ENCODE results near the gene YIF1A. TPM values are rescaled to one million over a fixed set of nuclear protein-coding genes. Genes with fewer than 3 reads are reported as not detected.

Gene YIF1A
- total RNA-seq, 4 donors from 2014 or later = 77.7 to 168 (median 118) TPM

DNA sequence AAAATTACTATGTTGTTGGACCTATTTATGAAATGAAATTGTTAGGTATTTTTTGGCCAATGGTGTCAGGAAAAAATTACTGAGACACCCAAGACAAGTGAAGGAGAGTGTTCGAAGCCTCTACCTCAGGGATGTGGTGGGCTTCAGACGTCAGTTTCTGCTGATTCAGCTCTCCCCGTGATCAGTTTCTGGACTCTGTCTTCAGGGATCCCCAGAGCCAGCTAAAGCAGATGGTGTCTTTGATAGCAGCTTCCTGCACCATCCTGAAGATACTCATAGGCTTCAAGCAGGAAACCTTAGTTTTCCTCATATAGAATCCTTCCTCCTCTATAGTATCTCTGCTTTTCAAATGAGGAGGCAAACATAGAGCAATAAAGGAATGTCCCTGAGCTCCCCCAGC lies 20.5 kb upstream of the YIF1A start:
- intact Hi-C loops (cut with DNase I) = no loop called here
- TF ChIP-seq POLR2A (IDR thresholded peaks at IDR 0.05) = no peak
- TF ChIP-seq, protein P1, sequence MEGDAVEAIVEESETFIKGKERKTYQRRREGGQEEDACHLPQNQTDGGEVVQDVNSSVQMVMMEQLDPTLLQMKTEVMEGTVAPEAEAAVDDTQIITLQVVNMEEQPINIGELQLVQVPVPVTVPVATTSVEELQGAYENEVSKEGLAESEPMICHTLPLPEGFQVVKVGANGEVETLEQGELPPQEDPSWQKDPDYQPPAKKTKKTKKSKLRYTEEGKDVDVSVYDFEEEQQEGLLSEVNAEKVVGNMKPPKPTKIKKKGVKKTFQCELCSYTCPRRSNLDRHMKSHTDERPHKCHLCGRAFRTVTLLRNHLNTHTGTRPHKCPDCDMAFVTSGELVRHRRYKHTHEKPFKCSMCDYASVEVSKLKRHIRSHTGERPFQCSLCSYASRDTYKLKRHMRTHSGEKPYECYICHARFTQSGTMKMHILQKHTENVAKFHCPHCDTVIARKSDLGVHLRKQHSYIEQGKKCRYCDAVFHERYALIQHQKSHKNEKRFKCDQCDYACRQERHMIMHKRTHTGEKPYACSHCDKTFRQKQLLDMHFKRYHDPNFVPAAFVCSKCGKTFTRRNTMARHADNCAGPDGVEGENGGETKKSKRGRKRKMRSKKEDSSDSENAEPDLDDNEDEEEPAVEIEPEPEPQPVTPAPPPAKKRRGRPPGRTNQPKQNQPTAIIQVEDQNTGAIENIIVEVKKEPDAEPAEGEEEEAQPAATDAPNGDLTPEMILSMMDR (IDR thresholded peaks at IDR 0.05) = no peak
- Histone ChIP-seq H3K4me3 (replicated peaks in 1 of 3) (no peak overlapping the region), H3K27me3 (no peaks in the 10 kb centered on the region), H3K36me3 (no peaks in the 10 kb centered on the region), H3K27ac (no peak overlapping the region), H3K4me1 (peaks cover 6 to 12% of the 10 kb centered on the region in 2 donors), H3K9me3 (no peaks in the 10 kb centered on the region)
- no peak for DNase-seq
- WGBS, 2 donors = 60 to 62% methylated on average over 3 of the region's 3 CpGs

DNA sequence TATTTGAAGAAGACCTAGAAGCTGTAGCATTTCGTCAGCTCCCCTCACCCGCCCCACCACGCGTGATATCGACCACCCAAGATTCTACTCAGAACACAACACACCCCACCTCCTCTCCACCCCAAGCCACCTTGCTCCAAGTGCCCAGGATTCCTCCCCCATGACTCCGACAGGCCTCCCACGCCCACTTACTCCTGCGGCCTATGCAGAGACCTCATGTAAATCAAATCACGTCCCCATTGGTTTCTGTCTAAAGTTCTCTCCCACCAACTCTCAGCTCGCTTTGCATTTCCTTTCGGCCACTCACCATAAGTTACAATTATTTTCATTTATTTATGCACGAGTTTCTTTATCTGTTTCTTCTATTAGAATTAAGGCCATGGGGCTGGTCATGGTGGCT lies 13.7 kb upstream of the YIF1A start:
- Histone ChIP-seq H3K27me3 (no peaks in the 10 kb centered on the region), H3K27ac (no peak overlapping the region), H3K4me1 (no peaks in the 10 kb centered on the region), H3K4me3 (replicated peaks in 1 of 3) (no peak overlapping the region), H3K36me3 (no peaks in the 10 kb centered on the region), H3K9me3 (no peaks in the 10 kb centered on the region)
- no peak for DNase-seq
- no peak for TF ChIP-seq POLR2A (IDR thresholded peaks at IDR 0.05)
- TF ChIP-seq, protein P1 (IDR thresholded peaks at IDR 0.05) = no peak
- 89 to 90% methylated on average over 12 of the region's 12 CpGs for WGBS, 2 donors
- intact Hi-C loops (cut with DNase I) = no loop called here

DNA sequence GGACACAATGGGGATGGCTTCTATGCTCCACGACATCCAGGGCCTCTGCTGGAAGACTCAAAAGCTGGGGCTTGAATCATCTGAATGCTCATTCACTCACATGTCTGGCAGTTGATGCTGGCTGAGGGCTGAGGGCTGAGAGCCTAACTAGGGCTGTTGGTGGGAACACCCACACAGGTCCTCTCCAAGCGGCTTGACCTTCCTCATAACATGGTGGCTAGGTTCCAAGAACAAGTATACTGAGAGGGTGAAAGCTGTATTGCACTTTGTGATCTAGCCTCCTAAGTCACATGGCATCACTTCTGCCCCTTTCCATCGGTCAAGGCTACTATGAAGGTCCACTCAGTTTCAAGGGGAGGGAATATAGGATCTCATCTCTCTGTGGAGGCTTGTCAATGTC lies 10.2 kb upstream of the YIF1A start:
- TF ChIP-seq POLR2A (IDR thresholded peaks at IDR 0.05) = no peak
- TF ChIP-seq, protein P1 (IDR thresholded peaks at IDR 0.05) = no peak
- Histone ChIP-seq H3K36me3 (no peaks in the 10 kb centered on the region), H3K9me3 (no peaks in the 10 kb centered on the region), H3K27me3 (no peaks in the 10 kb centered on the region), H3K4me1 (no peaks in the 10 kb centered on the region), H3K4me3 (replicated peaks in 1 of 3) (no peak overlapping the region), H3K27ac (no peak overlapping the region)
- 63 to 73% methylated on average over 3 of the region's 3 CpGs for WGBS, 2 donors
- DNase-seq = no peak
- intact Hi-C loops (cut with DNase I) = no loop called here

DNA sequence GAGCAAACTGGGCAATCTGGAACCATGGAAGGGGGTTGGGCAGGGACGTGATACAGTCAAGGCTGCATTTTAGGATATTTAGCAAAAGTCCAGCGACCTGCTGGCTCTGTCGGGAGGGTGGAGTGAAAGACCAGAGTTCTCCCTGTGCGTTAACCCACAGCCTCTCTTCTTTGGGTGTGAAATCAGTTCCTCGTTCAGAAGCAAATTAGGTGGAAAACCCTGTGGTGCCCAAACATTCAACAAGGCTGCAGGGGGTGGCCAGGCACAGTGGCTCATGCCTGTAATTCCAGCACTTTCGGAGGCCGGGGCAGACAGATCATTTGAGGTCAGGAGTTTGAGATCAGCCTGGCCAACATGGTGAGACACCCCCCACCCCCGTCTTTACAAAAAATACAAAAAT lies 8.7 kb upstream of the YIF1A start:
- Histone ChIP-seq H3K9me3 (no peaks in the 10 kb centered on the region), H3K4me1 (no peaks in the 10 kb centered on the region), H3K27ac (no peak overlapping the region), H3K36me3 (no peaks in the 10 kb centered on the region), H3K27me3 (no peaks in the 10 kb centered on the region), H3K4me3 (replicated peaks in 1 of 3) (no peak overlapping the region)
- intact Hi-C loops (cut with DNase I) = no loop called here
- WGBS, 2 donors = 41 to 64% methylated on average over 4 to 8 of the region's 8 CpGs
- DNase-seq = no peak
- TF ChIP-seq POLR2A (IDR thresholded peaks at IDR 0.05) = no peak
- TF ChIP-seq, protein P1 (IDR thresholded peaks at IDR 0.05) = no peak

DNA sequence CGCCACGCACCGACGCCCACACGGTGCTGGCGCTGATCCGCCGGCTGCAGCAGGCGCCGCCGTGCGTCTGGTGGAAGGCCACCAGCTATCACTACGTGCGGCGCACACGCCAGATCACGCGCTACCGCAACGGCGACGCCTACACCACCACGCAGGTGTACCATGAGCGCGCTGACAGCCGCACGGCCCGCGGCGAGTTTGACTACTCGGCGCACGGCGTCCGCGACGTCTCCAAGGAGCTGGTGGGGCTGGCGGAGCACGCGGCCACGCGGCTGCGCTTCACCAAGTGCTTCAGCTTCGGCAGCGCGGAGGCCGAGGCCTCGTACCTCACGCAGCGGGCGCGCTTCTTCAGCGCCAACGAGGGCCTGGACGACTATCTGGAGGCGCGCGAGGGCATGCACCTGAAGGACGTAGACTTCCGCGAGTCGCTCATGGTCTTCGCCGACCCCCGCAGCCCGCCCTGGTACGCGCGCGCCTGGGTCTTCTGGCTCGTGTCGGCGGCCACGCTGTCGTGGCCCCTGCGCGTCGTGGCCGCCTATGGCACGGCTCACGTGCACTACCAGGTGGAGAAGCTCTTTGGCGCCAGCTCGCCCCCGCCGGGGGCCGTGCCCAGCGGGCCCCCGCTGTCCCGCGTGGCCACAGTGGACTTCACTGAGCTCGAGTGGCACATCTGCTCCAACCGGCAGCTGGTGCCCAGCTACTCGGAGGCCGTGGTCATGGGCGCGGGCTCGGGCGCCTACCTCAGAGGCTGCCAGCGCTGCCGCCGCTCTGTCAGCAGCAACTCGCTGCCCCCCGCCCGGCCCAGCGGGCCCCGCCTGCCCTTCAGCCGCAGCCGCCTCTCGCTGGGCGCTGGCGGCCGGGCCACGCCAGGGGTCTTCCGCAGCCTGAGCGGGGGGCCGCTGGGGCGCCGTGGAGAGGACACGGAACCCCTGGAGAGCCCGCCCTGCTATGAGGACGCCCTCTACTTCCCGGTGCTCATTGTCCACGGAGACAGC lies 6.0 kb upstream of the YIF1A start:
- intact Hi-C loops (cut with DNase I) = no loop called here
- Histone ChIP-seq H3K27ac (no peak overlapping the region), H3K27me3 (peaks cover 4% of the 10 kb centered on the region), H3K9me3 (no peaks in the 10 kb centered on the region), H3K4me3 (replicated peaks in 1 of 3) (no peak overlapping the region), H3K36me3 (no peaks in the 10 kb centered on the region), H3K4me1 (peaks cover 5 to 9% of the 10 kb centered on the region in 2 donors)
- TF ChIP-seq, protein P1 (IDR thresholded peaks at IDR 0.05) = no peak
- TF ChIP-seq POLR2A (IDR thresholded peaks at IDR 0.05) = no peak
- WGBS, 2 donors = 75 to 85% methylated on average over 28 to 70 of the region's 123 CpGs
- DNase-seq = no peak
